ENCODE data around the gene PRKCI.

The PRKCI gene

DNA sequence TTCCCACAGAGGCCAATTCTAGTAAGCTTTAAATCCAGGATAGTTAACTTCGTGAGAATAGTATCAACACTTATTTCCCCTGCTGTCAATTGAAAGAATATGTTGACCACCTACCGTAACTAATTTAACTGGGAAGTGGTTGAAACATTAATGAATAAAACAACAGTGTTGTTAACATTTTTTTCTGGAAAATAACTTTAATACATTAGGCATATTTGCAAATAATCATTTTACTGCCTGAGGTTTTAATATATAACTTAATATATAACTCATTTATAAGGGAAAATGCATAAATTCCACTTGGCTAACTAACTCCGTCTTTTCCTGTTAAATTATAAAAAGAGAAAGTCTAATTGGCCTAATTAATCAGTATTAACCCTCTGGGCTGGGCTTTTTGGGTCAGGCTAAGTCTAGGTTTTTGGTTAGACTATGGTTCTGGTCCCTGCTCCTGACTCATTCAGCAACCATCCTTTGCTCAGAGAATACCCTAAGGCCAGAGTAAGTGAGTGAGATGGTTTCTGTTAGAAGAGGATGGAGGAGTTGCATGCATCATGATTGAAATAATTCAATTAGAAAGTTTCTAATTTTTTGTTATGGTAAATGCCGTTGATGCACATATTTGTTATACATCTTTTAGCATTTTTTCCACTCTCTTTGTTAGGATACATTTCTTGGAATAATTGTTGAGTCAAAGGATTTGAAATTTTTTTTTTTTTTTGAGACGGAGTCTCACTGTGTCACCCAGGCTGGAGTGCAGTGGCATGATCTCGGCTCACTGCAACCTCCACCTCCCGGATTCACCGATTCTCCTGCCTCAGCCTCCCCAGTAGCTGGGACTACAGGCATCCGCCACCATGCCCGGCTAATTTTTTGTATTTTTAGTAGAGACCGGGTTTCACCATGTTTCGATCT is 124.5 kb downstream of the PRKCI start:
- peak; percentile 76 for DNase-seq

GRCh38 chr3:170350515-170351413 is 128.5 kb downstream of the PRKCI start:
- DNase-seq: no peak

- no peak for DNase-seq
Observed at GRCh38 chr3:170352936-170353335, 130.7 kb downstream of the PRKCI start.

GRCh38 chr3:170353485-170353884 is 131.3 kb downstream of the PRKCI start:
- no peak for DNase-seq

DNA sequence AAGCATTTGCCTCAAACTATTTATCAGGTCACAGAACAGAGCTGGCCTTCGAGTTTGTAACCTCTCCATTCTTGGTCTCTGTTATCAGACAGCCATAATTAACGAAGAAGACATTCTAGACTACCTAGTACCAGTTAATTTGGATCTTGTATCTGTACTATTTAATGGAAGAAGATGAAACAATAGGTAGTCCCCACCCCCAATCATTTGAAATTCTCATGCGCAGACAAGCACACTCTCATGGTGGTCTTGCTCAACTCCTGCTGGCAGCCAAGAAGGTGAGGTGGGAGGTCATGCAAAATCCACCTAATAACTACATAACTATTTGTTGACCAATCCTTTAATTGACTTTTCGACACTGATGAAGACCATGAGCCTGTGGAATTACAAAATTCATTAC is 132.5 kb downstream of the PRKCI start:
- DNase-seq: no peak

Data from EL (cell line).